Erythroblast (primary cell): Measurements from ENCODE around the gene CMTR1.

Experiments
- GATA1 ChIP-seq: IDR thresholded peaks from 2 replicates; pipeline ENCODE4 v1.6.1; 2011; ENCODE audit warnings: low read depth, mild to moderate bottlenecking, control low read depth, low read length, moderate library complexity
- POLR2A ChIP-seq: IDR thresholded peaks from 2 replicates; pipeline ENCODE4 v1.6.1; 2011; ENCODE audit warnings: mild to moderate bottlenecking, low read length

- no peak for TF ChIP-seq POLR2A
- TF ChIP-seq GATA1, result no peak
Measured at GRCh38 chr6:37491171-37491829, 58.3 kb downstream of the CMTR1 start.
